GM21515 (cell line): ENCODE results near the gene TRIM62.
"Not testable (repeated sequence)": the region's sequence is repeated elsewhere in the genome, so short reads cannot be mapped to it uniquely, and the experiment has no call there.

Experiments
- ATAC-seq: cut with Tn5 transposase; IDR thresholded peaks from one replicate; pipeline ENCODE4 v1.9.1; 2021; ENCODE audit not compliant: unreplicated experiment

The TRIM62 gene

GRCh38 chr1:33140153-33141149 lies 41.4 kb downstream of the TRIM62 start:
- ATAC-seq = no peak

GRCh38 chr1:33137800-33138199 lies 44.0 kb downstream of the TRIM62 start:
- ATAC-seq = no peak

GRCh38 chr1:33136041-33136440 lies 45.8 kb downstream of the TRIM62 start:
- ATAC-seq = not testable (repeated sequence)

- no peak for ATAC-seq
Observed at GRCh38 chr1:33133478-33134105, 48.3 kb downstream of the TRIM62 start.

GRCh38 chr1:33132549-33132948 lies 49.3 kb downstream of the TRIM62 start:
- no peak for ATAC-seq

- ATAC-seq = no peak
Observed at GRCh38 chr1:33131191-33131590, 50.7 kb downstream of the TRIM62 start.

- ATAC-seq = no peak
Observed at GRCh38 chr1:33130297-33130696, 51.5 kb downstream of the TRIM62 start.

- no peak for ATAC-seq
Observed at GRCh38 chr1:33128781-33129180, 53.1 kb downstream of the TRIM62 start.

- peak; percentile 91 for ATAC-seq
Observed at GRCh38 chr1:33127001-33127823, 54.6 kb downstream of the TRIM62 start.

- no peak for ATAC-seq
Observed at GRCh38 chr1:33126411-33127000, 55.3 kb downstream of the TRIM62 start.

GRCh38 chr1:33124647-33125046 lies 57.2 kb downstream of the TRIM62 start:
- ATAC-seq = not testable (repeated sequence)

- ATAC-seq = no peak
Observed at GRCh38 chr1:33123266-33123665, 58.6 kb downstream of the TRIM62 start.

- no peak for ATAC-seq
Observed at GRCh38 chr1:33122483-33123178, 59.2 kb downstream of the TRIM62 start.

GRCh38 chr1:33121728-33122127 lies 60.1 kb downstream of the TRIM62 start:
- ATAC-seq = no peak

- ATAC-seq = no peak
Observed at GRCh38 chr1:33120436-33121231, 61.2 kb downstream of the TRIM62 start.

GRCh38 chr1:33119532-33120217 lies 62.2 kb downstream of the TRIM62 start:
- no peak for ATAC-seq

GRCh38 chr1:33119050-33119449 lies 62.8 kb downstream of the TRIM62 start:
- no peak for ATAC-seq

GRCh38 chr1:33118274-33118673 lies 63.6 kb downstream of the TRIM62 start:
- no peak for ATAC-seq
